H9 (cell line): ENCODE measurements around the gene NXPH1. TPM values are rescaled to one million over a fixed set of nuclear protein-coding genes. Genes with fewer than 3 reads are reported as not detected.

Source experiments
- DNase-seq: peaks from one replicate; pipeline ENCODE4 v3.0.0-alpha.2; 2017
- H2AFZ ChIP-seq: one replicate; pipeline ENCODE4 v1.6.1; 2013; ENCODE audit warnings: mild to moderate bottlenecking, low read length, control low read depth, moderate library complexity
- H2AK5ac ChIP-seq: 2 replicates; pipeline ENCODE4 v1.6.1; 2013; ENCODE audit warnings: low read length, control low read depth, mixed read lengths; ENCODE audit not compliant: insufficient read length
- H2BK120ac ChIP-seq: one replicate; pipeline ENCODE4 v1.6.1; 2013; ENCODE audit warnings: low read depth, mild to moderate bottlenecking, low read length, control low read depth, inconsistent platforms; ENCODE audit not compliant: poor library complexity, severe bottlenecking
- H2BK12ac ChIP-seq: 2 replicates; pipeline ENCODE4 v1.6.1; 2013; ENCODE audit warnings: low read length, control low read depth, mixed read lengths, low read depth; ENCODE audit not compliant: insufficient read length
- H2BK15ac ChIP-seq: 2 replicates; pipeline ENCODE4 v1.6.1; 2013; ENCODE audit warnings: low read depth, low read length, control low read depth
- H2BK20ac ChIP-seq: one replicate; pipeline ENCODE4 v1.6.1; 2013; ENCODE audit warnings: low read depth, mild to moderate bottlenecking, low read length, control low read depth, inconsistent platforms; ENCODE audit not compliant: poor library complexity, severe bottlenecking
- H2BK5ac ChIP-seq: 2 replicates; pipeline ENCODE4 v1.6.1; 2013; ENCODE audit warnings: low read length, control low read depth, mixed read lengths; ENCODE audit not compliant: insufficient read length
- H3K14ac ChIP-seq: 2 replicates; pipeline ENCODE4 v1.6.1; 2013; ENCODE audit warnings: low read length, control low read depth; ENCODE audit not compliant: insufficient read depth
- H3K18ac ChIP-seq: 2 replicates; pipeline ENCODE4 v1.6.1; 2013; ENCODE audit warnings: low read depth, mild to moderate bottlenecking, mixed read lengths, low read length, control low read depth; ENCODE audit not compliant: insufficient read length
- H3K23ac ChIP-seq: 2 replicates; pipeline ENCODE4 v1.6.1; 2013; ENCODE audit warnings: low read length, control low read depth, mixed read lengths, low read depth; ENCODE audit not compliant: insufficient read length
- H3K23me2 ChIP-seq: 2 replicates; pipeline ENCODE4 v1.6.1; 2013; ENCODE audit warnings: low read depth, mild to moderate bottlenecking, mixed read lengths, low read length, control low read depth; ENCODE audit not compliant: insufficient read length, poor library complexity, severe bottlenecking
- H3K27ac ChIP-seq: 2 replicates; pipeline ENCODE4 v1.5.1; 2013; ENCODE audit warnings: low read length, control low read depth, mixed read lengths, low read depth; ENCODE audit not compliant: insufficient read length
- H3K27me3 ChIP-seq: 2 replicates; pipeline ENCODE4 v1.6.1; 2013; ENCODE audit warnings: low read length, control low read depth, inconsistent platforms; ENCODE audit not compliant: insufficient read depth
- H3K4ac ChIP-seq: 2 replicates; pipeline ENCODE4 v1.6.1; 2013; ENCODE audit warnings: low read depth, mild to moderate bottlenecking, control low read depth, inconsistent platforms, low read length, moderate library complexity
- H3K4me1 ChIP-seq: 2 replicates; pipeline ENCODE4 v1.6.1; 2013; ENCODE audit warnings: low read length, control low read depth, inconsistent platforms; ENCODE audit not compliant: insufficient read depth
- H3K4me2 ChIP-seq: 2 replicates; pipeline ENCODE4 v1.6.1; 2013; ENCODE audit warnings: low read length, control low read depth, mixed read lengths; ENCODE audit not compliant: insufficient read length, insufficient read depth
- H3K56ac ChIP-seq: 2 replicates; pipeline ENCODE4 v1.6.1; 2013; ENCODE audit warnings: low read depth, mild to moderate bottlenecking, mixed read lengths, low read length, control low read depth; ENCODE audit not compliant: insufficient read length
- H3K79me1 ChIP-seq: 2 replicates; pipeline ENCODE4 v1.6.1; 2013; ENCODE audit warnings: low read depth, mild to moderate bottlenecking, moderate library complexity, low read length, control low read depth, inconsistent platforms; ENCODE audit not compliant: insufficient read depth, poor library complexity, severe bottlenecking
- H3K79me2 ChIP-seq: 2 replicates; pipeline ENCODE4 v1.6.1; 2013; ENCODE audit warnings: low read length, control low read depth, inconsistent platforms; ENCODE audit not compliant: insufficient read depth
- H3K9ac ChIP-seq: 2 replicates; pipeline ENCODE4 v1.6.1; 2013; ENCODE audit warnings: low read length, control low read depth, mixed read lengths; ENCODE audit not compliant: insufficient read length; ENCODE audit errors: extremely low read depth
- H3K9me3 ChIP-seq: one replicate; pipeline ENCODE4 v1.6.1; 2013; ENCODE audit warnings: low read depth, low read length, inconsistent platforms; ENCODE audit not compliant: control insufficient read depth
- H3T11ph ChIP-seq: one replicate; pipeline ENCODE4 v1.6.1; 2013; ENCODE audit warnings: mild to moderate bottlenecking, low read length, control low read depth, inconsistent platforms
- H4K20me1 ChIP-seq: one replicate; pipeline ENCODE4 v1.6.1; 2013; ENCODE audit not compliant: control insufficient read depth, insufficient read length, insufficient read depth
- H4K5ac ChIP-seq: 2 replicates; pipeline ENCODE4 v1.6.1; 2013; ENCODE audit warnings: low read depth, mild to moderate bottlenecking, mixed read lengths, low read length, control low read depth; ENCODE audit not compliant: insufficient read length
- H4K8ac ChIP-seq: replicated peaks from 2 replicates; pipeline ENCODE4 v1.6.1; 2013; ENCODE audit warnings: low read length, control low read depth, mixed read lengths, low read depth; ENCODE audit not compliant: insufficient read length
- H4K91ac ChIP-seq: 2 replicates; pipeline ENCODE4 v1.6.1; 2013; ENCODE audit warnings: low read depth, mild to moderate bottlenecking, moderate library complexity, mixed read lengths, low read length, control low read depth; ENCODE audit not compliant: insufficient read length
- H3K27ac Mint-ChIP-seq, 3 experiments: 2 replicates in 2 of 3; 3 replicates in 1 of 3; pipeline ENCODE4 v1.8.0; 2020 to 2021; ENCODE audit warnings: mixed read lengths in 3 of 3, mild to moderate bottlenecking in 1 of 3, moderate library complexity in 1 of 3
- H3K27me3 Mint-ChIP-seq: 2 replicates; pipeline ENCODE4 v1.8.0; 2021; ENCODE audit warnings: low read depth, mild to moderate bottlenecking, moderate library complexity, mixed read lengths
- H3K36me3 Mint-ChIP-seq, 3 experiments: 2 replicates in 2 of 3; 3 replicates in 1 of 3; pipeline ENCODE4 v1.8.0; 2020 to 2021; ENCODE audit warnings: low read depth in 3 of 3, mixed read lengths in 3 of 3; ENCODE audit not compliant: insufficient read depth in 1 of 3
- H3K4me1 Mint-ChIP-seq, 2 experiments: 2 replicates each; pipeline ENCODE4 v1.8.0; 2020; ENCODE audit warnings: mixed read lengths in 2 of 2
- H3K4me3 Mint-ChIP-seq, 2 experiments: 2 replicates in 1 of 2; 3 replicates in 1 of 2; pipeline ENCODE4 v1.8.0; 2020 to 2021; ENCODE audit warnings: mild to moderate bottlenecking in 2 of 2, mixed read lengths in 2 of 2, moderate library complexity in 1 of 2
- H3K9me3 Mint-ChIP-seq, 2 experiments: 2 replicates in 1 of 2; 3 replicates in 1 of 2; pipeline ENCODE4 v1.8.0; 2020; ENCODE audit warnings: mild to moderate bottlenecking in 2 of 2, mixed read lengths in 2 of 2, moderate library complexity in 1 of 2
- WGBS: extraction: QIAGEN DNeasy Blood & Tissue Kit; methylation state at CpG from one replicate; pipeline ENCODE4 v1.1.7; 2013; ENCODE audit warnings: missing lambda C conversion rate, low lambda C conversion rate, mixed read lengths; ENCODE audit not compliant: insufficient read length; ENCODE audit errors: extremely low coverage; 5-methylcytosine and 5-hydroxymethylcytosine counted together
- total RNA-seq: library from RNA; stranded (reverse); gene quantifications from 2 replicates; pipeline ENCODE4 v1.2.1, GENCODE V29; 2021
- TF ChIP-seq, protein P1 (sequence below): fragments of 200-600 bp; sonication (generic); conservative IDR thresholded peaks from 3 replicates; pipeline ENCODE4 v1.8.0; 2021; ENCODE audit warnings: antibody characterized with exemption, mild to moderate bottlenecking

NXPH1 gene
- total RNA-seq, 1 experiment from 2014 or later: 0.15 TPM

GRCh38 chr7:8425223-8425622 is 8.2 kb upstream of the NXPH1 start:
- H3T11ph ChIP-seq: no peak overlapping the region
- WGBS: no CpG with 5 or more reads among the region's 1 CpG
- H2AFZ ChIP-seq: no peak overlapping the region
- H3K4ac ChIP-seq: no peak overlapping the region
- no peak overlapping the region for H2AK5ac ChIP-seq
- TF ChIP-seq, protein P1, sequence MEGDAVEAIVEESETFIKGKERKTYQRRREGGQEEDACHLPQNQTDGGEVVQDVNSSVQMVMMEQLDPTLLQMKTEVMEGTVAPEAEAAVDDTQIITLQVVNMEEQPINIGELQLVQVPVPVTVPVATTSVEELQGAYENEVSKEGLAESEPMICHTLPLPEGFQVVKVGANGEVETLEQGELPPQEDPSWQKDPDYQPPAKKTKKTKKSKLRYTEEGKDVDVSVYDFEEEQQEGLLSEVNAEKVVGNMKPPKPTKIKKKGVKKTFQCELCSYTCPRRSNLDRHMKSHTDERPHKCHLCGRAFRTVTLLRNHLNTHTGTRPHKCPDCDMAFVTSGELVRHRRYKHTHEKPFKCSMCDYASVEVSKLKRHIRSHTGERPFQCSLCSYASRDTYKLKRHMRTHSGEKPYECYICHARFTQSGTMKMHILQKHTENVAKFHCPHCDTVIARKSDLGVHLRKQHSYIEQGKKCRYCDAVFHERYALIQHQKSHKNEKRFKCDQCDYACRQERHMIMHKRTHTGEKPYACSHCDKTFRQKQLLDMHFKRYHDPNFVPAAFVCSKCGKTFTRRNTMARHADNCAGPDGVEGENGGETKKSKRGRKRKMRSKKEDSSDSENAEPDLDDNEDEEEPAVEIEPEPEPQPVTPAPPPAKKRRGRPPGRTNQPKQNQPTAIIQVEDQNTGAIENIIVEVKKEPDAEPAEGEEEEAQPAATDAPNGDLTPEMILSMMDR: no peak
- no peak overlapping the region for H4K5ac ChIP-seq
- no peaks in the 10 kb centered on the region for H4K20me1 ChIP-seq
- 0 out of 2 replicates have a peak, but pooled peaks cover 2% of the 10 kb centered on the region for H3K79me2 ChIP-seq
- H3K79me1 ChIP-seq: no peaks in the 10 kb centered on the region
- Mint-ChIP-seq H3K27me3 (peaks cover 11% of the 10 kb centered on the region), H3K4me1 (no peaks in the 10 kb centered on the region), H3K36me3 (no peaks in the 10 kb centered on the region), H3K9me3 (no peaks in the 10 kb centered on the region), H3K4me3 (no peak overlapping the region), H3K27ac (no peak overlapping the region)
- no peaks in the 10 kb centered on the region for H3K9me3 ChIP-seq
- H3K4me1 ChIP-seq: no peaks in the 10 kb centered on the region
- no peak overlapping the region for H3K4me2 ChIP-seq
- no peak overlapping the region for H3K9ac ChIP-seq
- no peak overlapping the region for H2BK15ac ChIP-seq
- H3K23ac ChIP-seq: no peak overlapping the region
- no peak overlapping the region for H4K91ac ChIP-seq
- no peak overlapping the region for H4K8ac ChIP-seq
- H3K18ac ChIP-seq: no peak overlapping the region
- H2BK12ac ChIP-seq: no peak overlapping the region
- H3K23me2 ChIP-seq: no peaks in the 10 kb centered on the region
- H2BK120ac ChIP-seq: no peak overlapping the region
- H3K56ac ChIP-seq: no peak overlapping the region
- no peak overlapping the region for H2BK5ac ChIP-seq
- no peaks in the 10 kb centered on the region for H3K27me3 ChIP-seq
- no peak overlapping the region for H3K14ac ChIP-seq
- no peak overlapping the region for H3K27ac ChIP-seq
- H2BK20ac ChIP-seq: no peak overlapping the region
- DNase-seq: no peak
